HepG2 (cell line): ENCODE measurements around the gene PARN. TPM values are rescaled to one million over a fixed set of nuclear protein-coding genes. Genes with fewer than 3 reads are reported as not detected.

Experiments used
- ATAC-seq: fragments of 200-7000 bp; cut with Tn5 transposase; 3 replicates; pipeline ENCODE4 v1.9.1; 2020; ENCODE audit warnings: mild to moderate bottlenecking, moderate library complexity
- BruUV-seq: library from RNA; stranded (reverse); fragments of 400-500 nt; replicated peaks from 2 replicates; lab custom pipeline; 2021; lab: Mats Ljungman, UMichigan
- CTCF ChIA-PET: fragments of 300-600 bp; formaldehyde crosslinking; extraction: SDS; loops from one replicate; lab custom pipeline; 2021; ENCODE audit warnings: low total read pairs, inconsistent platforms, low intra/inter-chr PET ratio; lab: Yijun Ruan, JAX
- POLR2A ChIA-PET: fragments of 350-600 bp; sonication (Branson Sonifier 250); formaldehyde crosslinking; loops from one replicate; lab custom pipeline; 2020; ENCODE audit warnings: antibody characterized with exemption, inconsistent platforms; lab: Yijun Ruan, JAX
- DNase-seq: peaks from one replicate; pipeline ENCODE4 v3.0.0-alpha.2; 2015; ENCODE audit warnings: low spot score
- FAIRE-seq: peaks from 3 replicates; lab custom pipeline; 2011; peaks lifted over from hg19 to GRCh38; lab: Jason Lieb, UNC
- H2AFZ ChIP-seq: one replicate; pipeline ENCODE4 v1.6.1; 2011; ENCODE audit warnings: low read length, inconsistent platforms
- H3K27ac ChIP-seq: fragments of 300-600 bp; 3 replicates; pipeline ENCODE4 v1.8.0; 2011; ENCODE audit warnings: mixed run types, mild to moderate bottlenecking, mixed read lengths, low read length, inconsistent platforms; ENCODE audit not compliant: insufficient read depth; ENCODE audit errors: extremely low read length
- H3K27me3 ChIP-seq, 2 experiments: fragments of 200-600 bp in 1 of 2; 2 replicates in 1 of 2; 3 replicates in 1 of 2; pipeline versions ENCODE4 v1.6.0 to v1.8.0; 2011; ENCODE audit warnings: low read length in 2 of 2, mild to moderate bottlenecking in 2 of 2, moderate library complexity in 2 of 2, inconsistent platforms in 1 of 2; ENCODE audit not compliant: insufficient read depth in 2 of 2, control insufficient read depth in 1 of 2
- H3K36me3 ChIP-seq, 2 experiments: fragments of 200-600 bp in 1 of 2; replicated peaks in 1 of 2; 2 replicates in 1 of 2; 3 replicates in 1 of 2; pipeline versions ENCODE4 v1.5.1 to v1.8.0; 2011; ENCODE audit warnings: low read length in 2 of 2, inconsistent platforms in 1 of 2; ENCODE audit not compliant: insufficient read depth in 2 of 2, control insufficient read depth in 1 of 2
- H3K4me1 ChIP-seq: 2 replicates; pipeline ENCODE4 v1.5.1; 2012; ENCODE audit warnings: low read length, inconsistent platforms; ENCODE audit not compliant: insufficient read depth
- H3K4me2 ChIP-seq: 2 replicates; pipeline ENCODE4 v1.6.0; 2011; ENCODE audit warnings: low read depth, low read length, inconsistent platforms
- H3K4me3 ChIP-seq, 3 experiments: fragments of 200-600 bp in 1 of 3; sonication (generic), shearing (Covaris generic) in 1 of 3; replicated peaks in 1 of 3; 2 replicates each; pipeline ENCODE4 v1.5.1; 2011 to 2016; ENCODE audit warnings: low read length in 3 of 3, inconsistent platforms in 2 of 3, low read depth in 2 of 3, mild to moderate bottlenecking in 2 of 3, control low read depth in 1 of 3, mixed read lengths in 1 of 3; ENCODE audit not compliant: insufficient read depth in 1 of 3
- H3K79me2 ChIP-seq: one replicate; pipeline ENCODE4 v1.6.1; 2011; ENCODE audit warnings: low read length, inconsistent platforms; ENCODE audit not compliant: insufficient read depth
- H3K9ac ChIP-seq: 2 replicates; pipeline ENCODE4 v1.6.0; 2011; ENCODE audit warnings: mild to moderate bottlenecking, low read depth, low read length, inconsistent platforms; ENCODE audit not compliant: insufficient read depth
- H3K9me3 ChIP-seq: 2 replicates; pipeline ENCODE4 v1.5.1; 2012; ENCODE audit warnings: mild to moderate bottlenecking, low read length
- H4K20me1 ChIP-seq: 2 replicates; pipeline ENCODE4 v1.6.0; 2011; ENCODE audit warnings: inconsistent platforms, mild to moderate bottlenecking, low read length, moderate library complexity; ENCODE audit not compliant: insufficient read depth
- ATF4 ChIP-seq, 2 experiments: fragments of 450-650 bp in 1 of 2; sonication (generic) in 1 of 2; formaldehyde crosslinking; IDR thresholded peaks; 2 replicates each; pipeline versions ENCODE4 v1.5.0 to v1.8.0; 2020 to 2022; ENCODE audit warnings: mild to moderate bottlenecking in 1 of 2, missing genetic modification reagents in 1 of 2
- ATF6 ChIP-seq: sonication (generic); formaldehyde crosslinking; conservative IDR thresholded peaks from 2 replicates; pipeline ENCODE4 v1.4.0; 2020; ENCODE audit warnings: missing genetic modification reagents
- CHD4 ChIP-seq: fragments of 200-600 bp; sonication (generic); IDR thresholded peaks from 2 replicates; pipeline ENCODE4 v1.7.0; 2017; ENCODE audit warnings: mild to moderate bottlenecking, low read length, borderline replicate concordance
- ETV6 ChIP-seq: sonication (generic); formaldehyde crosslinking; conservative IDR thresholded peaks from 2 replicates; pipeline ENCODE4 v1.4.0; 2020; ENCODE audit warnings: missing genetic modification reagents
- HNRNPL ChIP-seq: fragments of 200-400 bp; formaldehyde crosslinking; IDR thresholded peaks from 2 replicates; pipeline ENCODE4 v1.6.1; 2017; ENCODE audit warnings: mild to moderate bottlenecking, low read depth, low read length
- PBX2 ChIP-seq: IDR thresholded peaks from 2 replicates; pipeline ENCODE4 v1.6.1; 2016; ENCODE audit warnings: control low read depth
- PRDM15 ChIP-seq: sonication (generic); formaldehyde crosslinking; IDR thresholded peaks from 2 replicates; pipeline ENCODE4 v1.4.0; 2020; ENCODE audit warnings: missing genetic modification reagents
- RAD21 ChIP-seq: fragments of 450-650 bp; formaldehyde crosslinking; IDR thresholded peaks from 2 replicates; pipeline ENCODE4 v1.5.0; 2020; ENCODE audit warnings: mild to moderate bottlenecking
- THRA ChIP-seq: sonication (generic); formaldehyde crosslinking; IDR thresholded peaks from 2 replicates; pipeline ENCODE4 v1.4.0; 2020; ENCODE audit warnings: missing genetic modification reagents, borderline replicate concordance
- ZFX ChIP-seq: sonication (generic); formaldehyde crosslinking; IDR thresholded peaks from 2 replicates; pipeline ENCODE4 v1.4.0; 2020; ENCODE audit warnings: mild to moderate bottlenecking, low read depth, missing genetic modification reagents, moderate library complexity
- ZNF12 ChIP-seq: sonication (generic); formaldehyde crosslinking; IDR thresholded peaks from 2 replicates; pipeline ENCODE4 v1.5.0; 2020; ENCODE audit warnings: missing genetic modification reagents
- ZNF274 ChIP-seq: sonication (generic); formaldehyde crosslinking; IDR thresholded peaks from 2 replicates; pipeline ENCODE4 v1.5.1; 2020; ENCODE audit warnings: mild to moderate bottlenecking, missing genetic modification reagents
- ZNF547 ChIP-seq: sonication (generic); formaldehyde crosslinking; IDR thresholded peaks from 2 replicates; pipeline ENCODE4 v1.5.1; 2020; ENCODE audit warnings: mild to moderate bottlenecking, missing genetic modification reagents
- WGBS: methylation state at CpG from one replicate; pipeline ENCODE4 v1.1.6; 2017; ENCODE audit warnings: low lambda C conversion rate; 5-methylcytosine and 5-hydroxymethylcytosine counted together
- in situ Hi-C: cut with HindIII; loops from 2 replicates; pipeline ENCODE4 v1.10.0; 2017; ENCODE audit warnings: low pct_unique_long_range_greater_than_20kb; ENCODE audit not compliant: extremely low pct_ligation_motif_present
- intact Hi-C: fragments of 100-400 bp; cut with micrococcal nuclease; formaldehyde crosslinking; loops from one replicate; pipeline ENCODE4 v1.10.0; 2022; ENCODE audit not compliant: unreplicated experiment
- polyA plus RNA-seq, 8 experiments: library from polyadenylated mRNA; depleted of rRNA in 3 of 8; stranded (reverse) in 7 of 8; unstranded in 1 of 8; fragments of >200 nt; fragmentation: Illumina TruSeq in 4 of 8; extraction: Trizol in 4 of 8; gene quantifications; 2 replicates each; pipeline versions ENCODE4 v1.2.1 to v1.2.3, GENCODE V29; 2011 to 2016; ENCODE audit warnings: low read depth in 4 of 8, missing spikeins in 1 of 8, mixed read lengths in 1 of 8; ENCODE audit not compliant: insufficient read depth in 1 of 8
- total RNA-seq, 5 experiments: library from RNA; depleted of rRNA; stranded (reverse); fragments of >200 nt; fragmentation: Illumina TruSeq; extraction: Trizol; gene quantifications; 2 replicates each; pipeline ENCODE4 v1.2.3, GENCODE V29; 2016; ENCODE audit warnings: low read depth in 1 of 5

Gene PARN
- total and polyA plus RNA-seq, 2 of the 13 experiments (the other 11 are each of a cell fraction or from before 2014, with no cell fraction given) = 13.3 to 47.6 TPM

GRCh38 chr16:14510581-14510938 is 119.5 kb downstream of the PARN start:
- ATAC-seq = peak; percentile 64
- H3K4me2 ChIP-seq = peak overlapping the region; percentile 60
- no peak for FAIRE-seq
- H3K9ac ChIP-seq = peak overlapping the region; percentile 51
- in situ Hi-C loops (no loop called here), intact Hi-C loops (no loop called here)
- no peaks in the 10 kb centered on the region for H3K9me3 ChIP-seq
- CTCF ChIA-PET = no interaction called here
- no peaks in the 10 kb centered on the region for H3K27me3 ChIP-seq
- H3K36me3 ChIP-seq = no peaks in the 10 kb centered on the region
- no peak overlapping the region for H2AFZ ChIP-seq
- WGBS = 14% methylated on average over 2 of the region's 2 CpGs
- H3K4me1 ChIP-seq = peaks cover 49% of the 10 kb centered on the region
- H3K27ac ChIP-seq = peak overlapping the region; percentile 84
- no peaks in the 10 kb centered on the region for H4K20me1 ChIP-seq
- POLR2A ChIA-PET = interaction anchor here (1.0 to 3.3 kb wide), 13 partner anchors 10 to 225 kb away, joined by 3 to 25 read pairs (median 6); no protein-coding TSS in a partner anchor
- DNase-seq = no peak
- BruUV-seq = no TSS peak
- H3K79me2 ChIP-seq = no peaks in the 10 kb centered on the region
- H3K4me3 ChIP-seq = peak overlapping the region in 2 of 3 experiments; percentile 4 to 27; a peak in 2 of 6 replicates
- TF ChIP-seq ATF6 (CRISPR knock-in tag) = no peak
- TF ChIP-seq PBX2 = 0 out of 2 replicates have a peak, but pooled peaks have one; percentile 14
- peak; percentile 50; the same call in 1 of the 2 replicates for TF ChIP-seq ZNF274 (CRISPR knock-in tag)
- no peak for TF ChIP-seq ETV6 (CRISPR knock-in tag)
- TF ChIP-seq ATF4 (CRISPR knock-in tag; IDR thresholded peaks at IDR 0.05) = peak in 1 of 2 experiments; percentile 65; a peak in 1 of 4 replicates
- TF ChIP-seq HNRNPL = peak; percentile 81; the same call in 1 of the 2 replicates
- 0 out of 2 replicates have a peak, but pooled peaks have one; percentile 6 for TF ChIP-seq RAD21
- TF ChIP-seq ZNF547 (CRISPR knock-in tag) = 0 out of 2 replicates have a peak, but pooled peaks have one; percentile 35
- 0 out of 2 replicates have a peak, but pooled peaks have one; percentile 47 for TF ChIP-seq ZNF12 (CRISPR knock-in tag)
- TF ChIP-seq PRDM15 (CRISPR knock-in tag) = peak; percentile 33; the same call in 1 of the 2 replicates
- TF ChIP-seq THRA = no peak
- 0 out of 2 replicates have a peak, but pooled peaks have one; percentile 45 for TF ChIP-seq CHD4
- TF ChIP-seq ZFX = peak; percentile 39; the same call in 1 of the 2 replicates
